Endothelial cell of umbilical vein (primary cell): Measurements from ENCODE around the gene CDK18. TPM values are rescaled to one million over a fixed set of nuclear protein-coding genes. Genes with fewer than 3 reads are reported as not detected.

Source experiments
- BruUV-seq: library from RNA; stranded (reverse); fragments of 400-500 nt; replicated peaks from 2 replicates; lab custom pipeline; 2021; lab: Mats Ljungman, UMichigan
- CTCF ChIA-PET: fragments of 300-600, 350-600 bp; sonication (Branson Sonifier 250); formaldehyde crosslinking; loops from one replicate; lab custom pipeline; 2021; ENCODE audit warnings: antibody characterized with exemption, inconsistent platforms; lab: Charles Lee
- POLR2A ChIA-PET: fragments of 300-600, 350-600 bp; sonication (Branson Sonifier 250); formaldehyde crosslinking; loops from one replicate; lab custom pipeline; 2021; ENCODE audit warnings: antibody characterized with exemption, inconsistent platforms; lab: Charles Lee
- DNase-seq: peaks from one replicate; pipeline ENCODE4 v3.0.0-alpha.2; 2011; ENCODE audit warnings: low read depth, low spot score
- FAIRE-seq: peaks from 2 replicates; lab custom pipeline; 2011; peaks lifted over from hg19 to GRCh38; lab: Jason Lieb, UNC
- H2AFZ ChIP-seq: 2 replicates; pipeline ENCODE4 v1.6.0; 2012; ENCODE audit warnings: low read depth, low read length, control low read depth, inconsistent platforms
- H3K27ac ChIP-seq: 2 replicates; pipeline ENCODE4 v1.5.1; 2011; ENCODE audit warnings: low read depth, mild to moderate bottlenecking, control low read depth, low read length, moderate library complexity; ENCODE audit not compliant: insufficient read depth
- H3K27me3 ChIP-seq, 2 experiments: 2 replicates each; pipeline versions ENCODE4 v1.6.0 to v1.6.1; 2011; ENCODE audit warnings: low read length in 2 of 2, mixed read lengths in 1 of 2; ENCODE audit not compliant: control insufficient read depth in 2 of 2, insufficient read depth in 2 of 2
- H3K36me3 ChIP-seq, 2 experiments: 2 replicates in 1 of 2; 3 replicates in 1 of 2; pipeline ENCODE4 v1.5.1; 2011; ENCODE audit warnings: low read length in 2 of 2, mild to moderate bottlenecking in 1 of 2, moderate library complexity in 1 of 2; ENCODE audit not compliant: control insufficient read depth in 2 of 2, insufficient read depth in 2 of 2; ENCODE audit errors: extremely low read depth in 1 of 2
- H3K4me1 ChIP-seq: 3 replicates; pipeline ENCODE4 v1.5.1; 2011; ENCODE audit warnings: mild to moderate bottlenecking, low read length; ENCODE audit not compliant: control insufficient read depth, insufficient read depth; ENCODE audit errors: extremely low read depth
- H3K4me2 ChIP-seq: 2 replicates; pipeline ENCODE4 v1.6.1; 2011; ENCODE audit warnings: low read length, control low read depth, mixed read lengths; ENCODE audit not compliant: insufficient read depth
- H3K4me3 ChIP-seq, 3 experiments: fragments of 200-600 bp in 1 of 3; sonication (generic), shearing (Covaris generic) in 1 of 3; replicated peaks in 1 of 3; 2 replicates each; pipeline ENCODE4 v1.5.1; 2011 to 2016; ENCODE audit warnings: control low read depth in 3 of 3, low read length in 3 of 3, mild to moderate bottlenecking in 2 of 3, inconsistent platforms in 1 of 3, low read depth in 1 of 3, moderate library complexity in 1 of 3; ENCODE audit not compliant: insufficient read depth in 1 of 3
- H3K79me2 ChIP-seq: 2 replicates; pipeline ENCODE4 v1.6.0; 2012; ENCODE audit warnings: low read length, inconsistent platforms; ENCODE audit not compliant: control insufficient read depth, insufficient read depth
- H3K9ac ChIP-seq: replicated peaks from 2 replicates; pipeline ENCODE3; 2011; ENCODE audit warnings: low read length, control low read depth; ENCODE audit not compliant: insufficient read depth; ENCODE audit errors: extremely low read depth
- H3K9me1 ChIP-seq: replicated peaks from 3 replicates; pipeline ENCODE4 v1.6.0; 2011; ENCODE audit warnings: mild to moderate bottlenecking, low read length; ENCODE audit not compliant: control insufficient read depth, insufficient read depth; ENCODE audit errors: extremely low read depth
- H3K9me3 ChIP-seq: replicated peaks from 2 replicates; pipeline ENCODE4 v1.5.1; 2012; ENCODE audit warnings: low read length, inconsistent platforms; ENCODE audit not compliant: control insufficient read depth, insufficient read depth
- H4K20me1 ChIP-seq: replicated peaks from 2 replicates; pipeline ENCODE3; 2011; ENCODE audit warnings: mild to moderate bottlenecking, low read length; ENCODE audit not compliant: control insufficient read depth, insufficient read depth; ENCODE audit errors: extremely low read depth
- EZH2 ChIP-seq: IDR thresholded peaks from 2 replicates; pipeline ENCODE4 v1.6.1; 2012; ENCODE audit warnings: borderline replicate concordance, low read depth, mild to moderate bottlenecking, moderate library complexity, low read length, inconsistent platforms; ENCODE audit not compliant: severe bottlenecking
- MYC ChIP-seq: IDR thresholded peaks from one replicate; pipeline ENCODE4 v1.6.1; 2011; ENCODE audit warnings: mild to moderate bottlenecking, low read depth, low read length
- POLR2A ChIP-seq: IDR thresholded peaks from 2 replicates; pipeline ENCODE4 v1.6.1; 2012; ENCODE audit warnings: low read depth, mild to moderate bottlenecking, control low read depth, low read length
- dilution Hi-C: fragments of 300-500 bp; cut with MboI; formaldehyde crosslinking; loops from one replicate; pipeline ENCODE4 v1.15.0; 2019; ENCODE audit warnings: low sequenced_read_pairs; ENCODE audit not compliant: extremely low pct_ligation_motif_present
- intact Hi-C: fragments of 100-400 bp; cut with micrococcal nuclease; formaldehyde crosslinking; loops from one replicate; pipeline ENCODE4 v1.10.0; 2022
- polyA plus RNA-seq, 4 experiments: library from polyadenylated mRNA; depleted of rRNA in 3 of 4; stranded (reverse) in 3 of 4; unstranded in 1 of 4; fragments of >200 nt; gene quantifications; 2 replicates each; pipeline versions ENCODE4 v1.2.1 to v1.2.3, GENCODE V29; 2011 to 2012; ENCODE audit warnings: missing spikeins in 1 of 4
- total RNA-seq: library from RNA; stranded (reverse); gene quantifications from 2 replicates; pipeline ENCODE4 v1.2.3, GENCODE V29; 2021
- TF ChIP-seq, protein P1 (sequence below), 2 donors: IDR thresholded peaks; 1 replicate in 1 of 2; 2 replicates in 1 of 2; pipeline ENCODE4 v1.5.1; 2011; ENCODE audit warnings: low read length in 2 of 2, mild to moderate bottlenecking in 2 of 2, moderate library complexity in 2 of 2, control low read depth in 1 of 2, inconsistent platforms in 1 of 2, low read depth in 1 of 2; ENCODE audit not compliant: insufficient read depth in 1 of 2; ENCODE audit errors: extremely low read depth in 1 of 2

Gene CDK18
- total and polyA plus RNA-seq, 2 donors (not counting 3 experiments of a cell fraction or from before 2014, with no cell fraction given): 0.17 to 1.2 TPM

DNA sequence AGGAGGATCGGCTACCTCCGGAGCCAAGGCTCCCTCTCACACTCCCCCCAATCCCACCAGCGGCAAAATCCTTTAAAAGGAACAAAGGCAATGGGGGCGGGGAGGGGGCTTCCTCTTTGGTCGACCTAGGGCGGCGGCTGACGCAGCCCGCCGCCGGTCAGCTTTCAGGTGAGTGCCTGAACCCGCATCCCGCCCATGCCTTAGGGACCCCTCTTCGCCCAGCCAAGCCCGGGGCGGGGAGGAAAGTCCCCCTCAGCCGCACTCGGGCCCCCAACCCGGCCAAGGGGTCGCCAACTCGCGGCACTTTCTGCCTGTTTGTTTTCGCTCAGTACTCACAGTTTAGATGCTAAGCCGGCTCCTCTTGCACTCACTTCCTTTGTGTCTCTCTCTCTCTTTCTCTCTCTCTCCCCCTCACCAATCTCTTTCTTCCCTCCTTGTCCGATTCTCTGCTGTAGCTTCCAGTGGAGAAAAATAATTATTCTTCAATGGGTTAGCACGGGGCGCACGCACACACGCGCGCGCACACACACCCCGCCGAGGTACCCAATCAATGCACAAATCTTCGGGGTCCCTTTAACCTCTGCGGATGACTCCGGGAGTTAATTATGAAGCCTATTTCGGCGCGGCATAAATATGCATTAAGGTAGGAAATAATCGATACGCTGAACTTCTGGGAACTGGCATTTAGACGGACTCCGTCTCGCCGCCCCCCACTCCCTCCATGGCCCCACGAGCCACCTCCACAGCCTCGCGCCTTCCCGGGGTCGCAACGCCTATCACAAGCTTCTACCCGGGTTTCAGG, 48.7 kb upstream of the CDK18 start, which contains the start of gene BLACAT1:
Gene BLACAT1 (minus strand): TSS at position 465 of the 802 bp plus-strand sequence.
- no peak for TF ChIP-seq POLR2A
- peak; percentile 52 for TF ChIP-seq EZH2
- no peaks in the 10 kb centered on the region for H4K20me1 ChIP-seq
- no peaks in the 10 kb centered on the region for H3K79me2 ChIP-seq
- no peaks in the 10 kb centered on the region for H3K36me3 ChIP-seq
- H3K4me1 ChIP-seq: no peaks in the 10 kb centered on the region
- no peaks in the 10 kb centered on the region for H3K9me1 ChIP-seq
- intact Hi-C loops (no loop called here), dilution Hi-C loops (no loop called here)
- ChIA-PET CTCF (interaction anchor here (1.2 to 1.3 kb wide), 2 partner anchors 30 to 102 kb away, joined by 3 to 4 read pairs; no protein-coding TSS in a partner anchor), POLR2A (no interaction called here)
- peaks cover 54 to 55% of the 10 kb centered on the region in 2 experiments for H3K27me3 ChIP-seq
- H3K9me3 ChIP-seq: no peaks in the 10 kb centered on the region
- BruUV-seq: no TSS peak
- no peak for DNase-seq
- H3K4me2 ChIP-seq: no peak within 1 kb of the TSS
- no peak within 1 kb of the TSS for H2AFZ ChIP-seq
- no peak for FAIRE-seq
- H3K9ac ChIP-seq: no peak within 1 kb of the TSS
- no peak within 1 kb of the TSS for H3K4me3 ChIP-seq
- H3K27ac ChIP-seq: no peak within 1 kb of the TSS

DNA sequence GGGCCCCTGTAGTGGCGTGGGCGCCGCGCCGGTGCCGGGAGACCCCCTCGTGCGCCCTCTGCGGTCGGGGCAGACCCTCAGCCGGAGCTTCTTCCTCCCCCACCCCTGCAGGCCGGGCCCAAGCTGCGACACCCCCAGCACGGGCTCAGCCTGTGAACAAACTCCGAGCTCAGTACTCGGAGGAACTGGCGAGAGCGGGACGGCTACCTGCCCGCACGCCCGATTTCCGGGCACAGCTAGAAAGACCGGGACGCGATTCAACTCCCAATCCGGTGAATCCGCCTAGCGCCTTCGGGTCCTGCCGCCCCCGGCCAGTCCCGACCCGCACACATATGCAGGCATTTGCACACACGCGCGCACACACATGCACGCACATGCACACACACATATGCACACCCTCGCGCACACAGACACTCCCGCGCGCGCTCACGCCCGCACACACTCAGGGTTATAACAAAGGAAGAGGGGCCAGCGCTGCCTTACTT, 48.0 kb upstream of the CDK18 start:
- CTCF ChIA-PET: interaction anchor here (1.0 kb wide), 1 partner anchor 395 kb away, joined by 3 read pairs; no protein-coding TSS in a partner anchor
- H3K9ac ChIP-seq: no peak overlapping the region
- no peak overlapping the region for H3K4me2 ChIP-seq
- no peaks in the 10 kb centered on the region for H3K36me3 ChIP-seq
- H3K4me3 ChIP-seq: no peak overlapping the region
- H3K27me3 ChIP-seq: peaks cover 54 to 55% of the 10 kb centered on the region in 2 experiments
- no peak overlapping the region for H2AFZ ChIP-seq
- no peaks in the 10 kb centered on the region for H3K4me1 ChIP-seq
- POLR2A ChIA-PET: no interaction called here
- no TSS peak for BruUV-seq
- intact Hi-C loops (no loop called here), dilution Hi-C loops (no loop called here)
- H3K9me3 ChIP-seq: no peaks in the 10 kb centered on the region
- no peak for FAIRE-seq
- no peaks in the 10 kb centered on the region for H3K9me1 ChIP-seq
- TF ChIP-seq EZH2: peak; percentile 90
- TF ChIP-seq, protein P1, sequence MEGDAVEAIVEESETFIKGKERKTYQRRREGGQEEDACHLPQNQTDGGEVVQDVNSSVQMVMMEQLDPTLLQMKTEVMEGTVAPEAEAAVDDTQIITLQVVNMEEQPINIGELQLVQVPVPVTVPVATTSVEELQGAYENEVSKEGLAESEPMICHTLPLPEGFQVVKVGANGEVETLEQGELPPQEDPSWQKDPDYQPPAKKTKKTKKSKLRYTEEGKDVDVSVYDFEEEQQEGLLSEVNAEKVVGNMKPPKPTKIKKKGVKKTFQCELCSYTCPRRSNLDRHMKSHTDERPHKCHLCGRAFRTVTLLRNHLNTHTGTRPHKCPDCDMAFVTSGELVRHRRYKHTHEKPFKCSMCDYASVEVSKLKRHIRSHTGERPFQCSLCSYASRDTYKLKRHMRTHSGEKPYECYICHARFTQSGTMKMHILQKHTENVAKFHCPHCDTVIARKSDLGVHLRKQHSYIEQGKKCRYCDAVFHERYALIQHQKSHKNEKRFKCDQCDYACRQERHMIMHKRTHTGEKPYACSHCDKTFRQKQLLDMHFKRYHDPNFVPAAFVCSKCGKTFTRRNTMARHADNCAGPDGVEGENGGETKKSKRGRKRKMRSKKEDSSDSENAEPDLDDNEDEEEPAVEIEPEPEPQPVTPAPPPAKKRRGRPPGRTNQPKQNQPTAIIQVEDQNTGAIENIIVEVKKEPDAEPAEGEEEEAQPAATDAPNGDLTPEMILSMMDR (IDR thresholded peaks at IDR 0.05; ENCODE audit: extremely low read depth in 1 of 2, insufficient read depth in 1 of 2, low read depth in 1 of 2, low read length in 2 of 2): no peak
- TF ChIP-seq MYC: no peak
- H3K27ac ChIP-seq: no peak overlapping the region
- no peaks in the 10 kb centered on the region for H4K20me1 ChIP-seq
- no peak for DNase-seq
- no peaks in the 10 kb centered on the region for H3K79me2 ChIP-seq
